Heart left ventricle (tissue), 13 donors: ENCODE results near the gene ZBTB8B.

ENCODE experiments used
- CTCF ChIP-seq, 12 donors: fragments of 200-600 bp; sonication (generic) in 4 of 12; IDR thresholded peaks; one replicate each; pipeline versions ENCODE4 v1.5.0 to v1.8.0; 2018 to 2022; ENCODE audit warnings: antibody characterized with exemption in 12 of 12, mild to moderate bottlenecking in 5 of 12
- POLR2A ChIP-seq, 2 donors: fragments of 450-650 bp; IDR thresholded peaks; one replicate each; pipeline ENCODE4 v1.6.1; 2017; ENCODE audit warnings: antibody characterized with exemption in 2 of 2, mild to moderate bottlenecking in 2 of 2, moderate library complexity in 2 of 2
- donor health status: ischemic (EF 13 %, LVEDD 7.1; RV severe dilation, severe dysfunction).
- donor health status: DM: no; HTN: yes; CAD: no.
- donor health status: DM: no; HTN: no; CAD: no.
- donor health status: ischemic (EF 25% LVEDD 6.9; RV normal size, moderate dysfunction).
- donor health status: ischemic (EF 25% LVEDD 5.7; RV mildly dilated, moderate dysfunction).
- donor health status: ischemic (EF 35%, LVEDD 5.7; RV mildly dilated, moderate dysfunction).
- donor health status: nonischemic (EF 11% LVEDD 7.7; RV severe dilation, severe dysfunction).
- donor health status: DM: yes; HTN: yes; CAD: no.
- donor health status: PGD.
- donor health status: ischemic (EF 29% LVEDD 5.4; RV normal size, mild dysfunction).
- donor health status: nonischemic (EF 23%, LVEDD 6.1; RV moderate dilation, normal function).

DNA sequence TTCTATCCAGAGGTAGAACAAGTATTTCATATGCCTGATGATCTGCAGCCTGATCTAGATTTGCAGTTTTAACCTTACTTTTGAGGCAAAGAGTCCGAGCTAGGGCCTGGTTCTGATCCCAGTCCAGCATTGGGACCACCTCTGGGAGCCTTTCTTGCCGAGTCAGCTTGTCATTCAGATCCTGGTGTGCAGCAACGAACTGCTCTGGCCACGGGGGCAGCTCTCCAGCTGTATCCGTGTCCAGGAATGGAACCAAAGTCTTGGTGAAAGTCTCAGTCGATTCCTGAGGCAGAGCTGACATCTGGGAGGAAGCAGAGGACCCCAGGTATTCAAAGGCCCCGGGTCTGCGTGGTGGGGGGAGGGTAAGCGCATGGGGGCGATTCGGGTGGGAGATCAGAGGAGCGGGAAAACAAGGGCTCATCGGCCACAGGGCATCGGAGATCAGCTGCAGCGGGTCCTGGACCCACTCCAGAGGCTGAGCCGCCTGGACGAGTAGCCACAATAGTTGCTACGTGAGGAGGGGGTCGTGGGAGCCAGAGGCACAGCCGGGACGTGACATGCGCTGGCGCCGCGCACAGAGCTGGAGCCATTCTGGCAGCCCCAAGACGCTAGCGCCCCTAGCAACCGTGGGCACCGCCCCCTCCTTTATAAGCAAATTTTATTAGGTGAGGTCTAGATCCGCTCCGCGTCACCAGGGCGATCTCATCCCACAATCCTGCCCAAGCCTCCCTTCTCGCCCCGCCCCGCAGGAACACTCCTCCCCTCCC, 38.2 kb upstream of the ZBTB8B start:
- no peak for TF ChIP-seq CTCF (IDR thresholded peaks at IDR 0.05)
- no peak for TF ChIP-seq POLR2A (IDR thresholded peaks at IDR 0.05)
